Measurements from ENCODE around the gene MGMT. TPM values are rescaled to one million over a fixed set of nuclear protein-coding genes. Genes with fewer than 3 reads are reported as not detected.

MGMT gene
- total RNA-seq, 4 donors from 2014 or later, result 18.4 to 30.3 (median 27.9) TPM

DNA sequence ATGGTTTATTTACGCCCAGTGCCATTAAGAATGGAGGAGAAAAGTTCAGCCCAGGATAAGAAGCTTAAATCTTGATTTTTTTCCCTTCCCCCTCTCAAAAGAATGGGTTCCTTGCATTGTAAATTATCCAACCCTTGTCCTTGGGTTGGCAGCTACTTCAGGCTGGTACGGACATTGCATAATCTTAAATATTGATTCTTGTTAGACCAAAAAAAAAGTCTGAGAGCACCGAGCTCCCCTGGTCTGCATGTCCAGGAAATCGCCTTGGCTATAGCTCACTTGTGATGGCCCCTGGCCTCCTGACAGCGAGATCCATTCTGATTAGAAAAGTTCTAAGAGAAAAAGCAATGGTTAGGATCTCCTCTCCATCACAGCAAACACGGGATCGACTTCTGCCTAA, 345.4 kb downstream of the MGMT start:
- peaks cover 0 to 32% (median 0%) of the 10 kb centered on the region in 4 donors for H3K27me3 ChIP-seq
- H3K36me3 ChIP-seq, result no peaks in the 10 kb centered on the region
- intact Hi-C loops (cut with DNase I), result no loop called here
- no peaks in the 10 kb centered on the region for H3K4me1 ChIP-seq
- H3K9me3 ChIP-seq, result peaks cover 0 to 8% (median 0%) of the 10 kb centered on the region in 4 donors
- WGBS, result 84% methylated on average over 7 of the region's 7 CpGs
- H3K4me3 ChIP-seq, result no peak overlapping the region
- no peak overlapping the region for H3K27ac ChIP-seq (replicated peaks in 1 of 4)
- TF ChIP-seq POLR2A (IDR thresholded peaks at IDR 0.05; ENCODE audit: low read depth) (no peak), EP300 (IDR thresholded peaks at IDR 0.05) (no peak), POLR2AphosphoS5 (IDR thresholded peaks at IDR 0.05) (no peak)
- TF ChIP-seq, protein P1, sequence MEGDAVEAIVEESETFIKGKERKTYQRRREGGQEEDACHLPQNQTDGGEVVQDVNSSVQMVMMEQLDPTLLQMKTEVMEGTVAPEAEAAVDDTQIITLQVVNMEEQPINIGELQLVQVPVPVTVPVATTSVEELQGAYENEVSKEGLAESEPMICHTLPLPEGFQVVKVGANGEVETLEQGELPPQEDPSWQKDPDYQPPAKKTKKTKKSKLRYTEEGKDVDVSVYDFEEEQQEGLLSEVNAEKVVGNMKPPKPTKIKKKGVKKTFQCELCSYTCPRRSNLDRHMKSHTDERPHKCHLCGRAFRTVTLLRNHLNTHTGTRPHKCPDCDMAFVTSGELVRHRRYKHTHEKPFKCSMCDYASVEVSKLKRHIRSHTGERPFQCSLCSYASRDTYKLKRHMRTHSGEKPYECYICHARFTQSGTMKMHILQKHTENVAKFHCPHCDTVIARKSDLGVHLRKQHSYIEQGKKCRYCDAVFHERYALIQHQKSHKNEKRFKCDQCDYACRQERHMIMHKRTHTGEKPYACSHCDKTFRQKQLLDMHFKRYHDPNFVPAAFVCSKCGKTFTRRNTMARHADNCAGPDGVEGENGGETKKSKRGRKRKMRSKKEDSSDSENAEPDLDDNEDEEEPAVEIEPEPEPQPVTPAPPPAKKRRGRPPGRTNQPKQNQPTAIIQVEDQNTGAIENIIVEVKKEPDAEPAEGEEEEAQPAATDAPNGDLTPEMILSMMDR (IDR thresholded peaks at IDR 0.05), result no peak
- no peak for DNase-seq (ENCODE audit: extremely low spot score)

DNA sequence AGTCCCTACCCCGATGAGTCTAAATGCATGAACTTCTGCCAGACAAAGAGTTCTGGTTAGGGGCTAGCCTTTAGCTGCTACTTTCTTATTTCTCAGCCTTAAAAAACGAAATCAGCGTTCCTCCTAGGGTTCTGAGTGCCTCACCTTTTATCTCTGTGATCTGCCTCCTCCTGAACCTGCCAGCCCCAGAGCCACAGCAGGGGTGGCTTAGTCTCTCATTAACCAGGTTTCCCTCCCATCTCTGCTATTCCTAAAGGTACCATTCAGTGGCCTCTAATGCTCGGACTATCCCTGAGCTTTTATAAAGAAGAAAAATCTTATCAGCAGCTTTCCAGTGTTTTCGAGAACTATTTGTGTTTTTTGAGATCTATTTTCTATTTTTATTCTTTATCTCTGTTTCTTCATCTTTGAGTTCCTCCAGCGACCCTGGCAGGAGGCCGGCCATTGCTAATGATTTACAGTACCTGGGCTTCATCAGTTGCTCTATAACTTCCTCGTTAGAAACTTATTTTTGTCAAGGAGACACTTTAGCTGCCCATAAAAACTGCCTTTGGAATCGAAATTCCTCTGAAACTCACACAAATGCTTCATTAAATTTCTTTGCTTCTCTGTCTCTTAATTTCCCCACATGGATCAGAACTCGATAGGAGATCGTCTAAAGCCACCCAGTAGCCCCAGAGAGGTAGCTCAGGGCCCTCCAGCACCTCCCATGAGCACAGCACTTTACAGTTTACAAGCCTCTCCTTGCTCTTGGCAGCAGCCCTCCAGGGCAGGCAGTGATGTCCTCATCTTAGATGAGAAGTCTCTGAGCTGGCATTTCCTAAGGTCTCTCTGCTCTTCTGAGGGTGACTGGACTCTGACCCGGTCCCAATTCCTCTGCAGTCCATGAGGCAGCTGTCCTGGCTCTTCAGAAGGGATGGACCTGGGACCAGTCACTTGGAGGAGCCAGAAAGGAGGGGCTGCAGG, 347.9 kb downstream of the MGMT start:
- intact Hi-C loops (cut with DNase I), result no loop called here
- peaks cover 0 to 8% (median 0%) of the 10 kb centered on the region in 4 donors for H3K9me3 ChIP-seq
- TF ChIP-seq POLR2A (IDR thresholded peaks at IDR 0.05; ENCODE audit: low read depth), result no peak
- no peak for TF ChIP-seq EP300 (IDR thresholded peaks at IDR 0.05)
- no peak for TF ChIP-seq POLR2AphosphoS5 (IDR thresholded peaks at IDR 0.05)
- TF ChIP-seq, protein P1 (IDR thresholded peaks at IDR 0.05), result no peak
- WGBS, result 75% methylated on average over 12 of the region's 12 CpGs
- peaks cover 0 to 32% (median 0%) of the 10 kb centered on the region in 4 donors for H3K27me3 ChIP-seq
- DNase-seq (ENCODE audit: extremely low spot score), result no peak
- H3K36me3 ChIP-seq, result no peaks in the 10 kb centered on the region
- H3K27ac ChIP-seq (replicated peaks in 1 of 4), result no peak overlapping the region
- H3K4me3 ChIP-seq, result no peak overlapping the region
- no peaks in the 10 kb centered on the region for H3K4me1 ChIP-seq

DNA sequence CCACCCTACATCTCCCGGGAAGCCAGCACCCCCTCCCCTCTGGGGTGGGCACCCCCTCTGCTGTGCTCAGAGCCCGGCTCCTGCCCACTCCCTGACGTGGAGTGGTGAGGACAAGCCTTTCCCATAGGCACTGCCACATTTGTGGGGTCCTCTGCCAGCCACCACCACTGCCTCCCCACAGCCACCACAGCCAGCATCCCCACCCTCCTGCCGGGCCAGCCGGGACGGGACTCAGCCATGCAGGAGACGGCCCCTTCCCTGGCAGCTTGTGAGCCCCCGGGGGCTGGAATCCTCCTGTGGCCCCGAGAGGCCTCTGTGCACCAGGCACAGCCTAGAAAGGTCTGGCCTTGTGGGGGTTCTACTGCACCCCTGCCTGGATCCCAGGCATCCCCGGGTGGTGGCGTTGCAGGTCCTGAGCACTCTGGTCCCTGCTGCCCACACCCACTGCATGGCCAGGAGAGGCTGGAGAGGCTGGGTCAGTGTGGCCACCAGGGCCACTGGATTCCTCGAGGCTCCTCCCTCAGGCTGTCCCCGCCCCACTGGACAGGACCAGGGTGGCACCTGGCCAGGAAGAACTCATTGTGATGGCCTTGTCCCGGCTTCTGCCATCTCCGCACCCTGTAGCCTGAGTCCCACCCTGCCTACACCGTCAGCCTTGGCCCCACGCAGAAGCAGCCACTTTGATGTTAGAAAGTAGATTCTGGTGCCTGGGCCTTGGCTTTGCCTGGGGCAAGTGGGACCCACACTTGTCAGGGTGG, 349.0 kb downstream of the MGMT start:
- Histone ChIP-seq H3K9me3 (peaks cover 0 to 8% (median 0%) of the 10 kb centered on the region in 4 donors), H3K4me1 (no peaks in the 10 kb centered on the region), H3K27ac (replicated peaks in 1 of 4) (no peak overlapping the region), H3K36me3 (no peaks in the 10 kb centered on the region), H3K27me3 (peaks cover 0 to 26% (median 0%) of the 10 kb centered on the region in 4 donors), H3K4me3 (no peak overlapping the region)
- intact Hi-C loops (cut with DNase I), result no loop called here
- no peak for DNase-seq (ENCODE audit: extremely low spot score)
- 87% methylated on average over 10 of the region's 17 CpGs for WGBS
- TF ChIP-seq POLR2AphosphoS5 (IDR thresholded peaks at IDR 0.05) (no peak), EP300 (IDR thresholded peaks at IDR 0.05) (no peak), POLR2A (IDR thresholded peaks at IDR 0.05; ENCODE audit: low read depth) (no peak)
- TF ChIP-seq, protein P1 (IDR thresholded peaks at IDR 0.05), result no peak

DNA sequence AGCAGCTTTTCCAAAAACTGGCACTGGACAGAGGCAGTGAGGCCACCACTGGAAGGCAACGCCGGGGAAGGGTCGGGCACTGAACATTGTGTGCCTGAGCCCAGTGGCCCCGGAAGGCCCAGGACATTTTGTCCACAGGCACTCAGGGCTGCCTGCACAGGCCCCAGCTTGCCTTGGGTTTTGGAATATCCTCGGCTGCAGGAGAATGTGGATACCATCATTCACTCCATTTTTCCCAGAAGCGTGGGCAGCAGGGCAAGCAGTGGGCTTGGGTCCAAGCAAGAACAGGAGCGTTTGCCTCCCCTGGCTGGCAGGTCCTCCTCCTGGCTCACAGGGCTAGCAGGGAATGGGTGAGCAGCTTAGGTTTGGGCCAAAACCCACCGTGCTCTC, 349.6 kb downstream of the MGMT start:
- no peak for TF ChIP-seq EP300 (IDR thresholded peaks at IDR 0.05)
- TF ChIP-seq POLR2A (IDR thresholded peaks at IDR 0.05; ENCODE audit: low read depth), result no peak
- TF ChIP-seq POLR2AphosphoS5 (IDR thresholded peaks at IDR 0.05), result no peak
- TF ChIP-seq, protein P1 (IDR thresholded peaks at IDR 0.05), result no peak
- intact Hi-C loops (cut with DNase I), result no loop called here
- no peaks in the 10 kb centered on the region for H3K36me3 ChIP-seq
- peaks cover 0 to 26% (median 0%) of the 10 kb centered on the region in 4 donors for H3K27me3 ChIP-seq
- peaks cover 0 to 8% (median 0%) of the 10 kb centered on the region in 4 donors for H3K9me3 ChIP-seq
- 98% methylated on average over 7 of the region's 8 CpGs for WGBS
- DNase-seq (ENCODE audit: extremely low spot score), result no peak
- no peak overlapping the region for H3K4me3 ChIP-seq
- no peak overlapping the region for H3K27ac ChIP-seq (replicated peaks in 1 of 4)
- no peaks in the 10 kb centered on the region for H3K4me1 ChIP-seq
